Measurements from ENCODE around the gene AHCTF1. TPM values are rescaled to one million over a fixed set of nuclear protein-coding genes. Genes with fewer than 3 reads are reported as not detected.
"Not testable (repeated sequence)": the region's sequence is repeated elsewhere in the genome, so short reads cannot be mapped to it uniquely, and the experiment has no call there.

AHCTF1 gene
- total RNA-seq, 1 donor from 2014 or later, result 40.4 TPM

DNA sequence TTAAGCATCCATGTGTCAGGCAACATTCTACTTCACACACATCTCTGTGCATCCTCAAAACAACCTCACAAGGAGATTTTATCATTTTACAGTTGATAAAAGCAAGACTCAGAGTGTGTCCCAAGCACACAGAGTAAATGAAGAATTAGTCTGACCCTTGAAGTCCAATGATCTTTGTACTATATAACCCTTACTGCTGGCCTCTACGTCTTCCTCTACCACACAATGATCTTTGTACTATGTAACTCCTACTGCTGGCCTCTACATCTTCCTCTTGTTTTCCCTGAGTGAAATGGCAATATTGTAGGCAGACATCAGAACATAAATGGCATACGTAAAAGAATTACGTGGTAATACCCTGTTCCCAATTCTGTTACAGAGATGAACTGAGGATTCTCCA lies 55.3 kb downstream of the AHCTF1 start:
- peaks cover 20% of the 10 kb centered on the region for H3K36me3 Mint-ChIP-seq (ENCODE audit: low read depth)
- no peak overlapping the region for H3K4me3 Mint-ChIP-seq
- no peaks in the 10 kb centered on the region for H3K9me3 Mint-ChIP-seq
- no peaks in the 10 kb centered on the region for H3K27me3 Mint-ChIP-seq (ENCODE audit: low read depth)
- H3K4me1 Mint-ChIP-seq, result no peaks in the 10 kb centered on the region
- H3K27ac Mint-ChIP-seq (ENCODE audit: unreplicated experiment), result no peak overlapping the region
- TF ChIP-seq, protein P1, sequence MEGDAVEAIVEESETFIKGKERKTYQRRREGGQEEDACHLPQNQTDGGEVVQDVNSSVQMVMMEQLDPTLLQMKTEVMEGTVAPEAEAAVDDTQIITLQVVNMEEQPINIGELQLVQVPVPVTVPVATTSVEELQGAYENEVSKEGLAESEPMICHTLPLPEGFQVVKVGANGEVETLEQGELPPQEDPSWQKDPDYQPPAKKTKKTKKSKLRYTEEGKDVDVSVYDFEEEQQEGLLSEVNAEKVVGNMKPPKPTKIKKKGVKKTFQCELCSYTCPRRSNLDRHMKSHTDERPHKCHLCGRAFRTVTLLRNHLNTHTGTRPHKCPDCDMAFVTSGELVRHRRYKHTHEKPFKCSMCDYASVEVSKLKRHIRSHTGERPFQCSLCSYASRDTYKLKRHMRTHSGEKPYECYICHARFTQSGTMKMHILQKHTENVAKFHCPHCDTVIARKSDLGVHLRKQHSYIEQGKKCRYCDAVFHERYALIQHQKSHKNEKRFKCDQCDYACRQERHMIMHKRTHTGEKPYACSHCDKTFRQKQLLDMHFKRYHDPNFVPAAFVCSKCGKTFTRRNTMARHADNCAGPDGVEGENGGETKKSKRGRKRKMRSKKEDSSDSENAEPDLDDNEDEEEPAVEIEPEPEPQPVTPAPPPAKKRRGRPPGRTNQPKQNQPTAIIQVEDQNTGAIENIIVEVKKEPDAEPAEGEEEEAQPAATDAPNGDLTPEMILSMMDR (conservative IDR thresholded peaks at IDR 0.05), result no peak
- DNase-seq (ENCODE audit: low read depth, low spot score), result no peak

DNA sequence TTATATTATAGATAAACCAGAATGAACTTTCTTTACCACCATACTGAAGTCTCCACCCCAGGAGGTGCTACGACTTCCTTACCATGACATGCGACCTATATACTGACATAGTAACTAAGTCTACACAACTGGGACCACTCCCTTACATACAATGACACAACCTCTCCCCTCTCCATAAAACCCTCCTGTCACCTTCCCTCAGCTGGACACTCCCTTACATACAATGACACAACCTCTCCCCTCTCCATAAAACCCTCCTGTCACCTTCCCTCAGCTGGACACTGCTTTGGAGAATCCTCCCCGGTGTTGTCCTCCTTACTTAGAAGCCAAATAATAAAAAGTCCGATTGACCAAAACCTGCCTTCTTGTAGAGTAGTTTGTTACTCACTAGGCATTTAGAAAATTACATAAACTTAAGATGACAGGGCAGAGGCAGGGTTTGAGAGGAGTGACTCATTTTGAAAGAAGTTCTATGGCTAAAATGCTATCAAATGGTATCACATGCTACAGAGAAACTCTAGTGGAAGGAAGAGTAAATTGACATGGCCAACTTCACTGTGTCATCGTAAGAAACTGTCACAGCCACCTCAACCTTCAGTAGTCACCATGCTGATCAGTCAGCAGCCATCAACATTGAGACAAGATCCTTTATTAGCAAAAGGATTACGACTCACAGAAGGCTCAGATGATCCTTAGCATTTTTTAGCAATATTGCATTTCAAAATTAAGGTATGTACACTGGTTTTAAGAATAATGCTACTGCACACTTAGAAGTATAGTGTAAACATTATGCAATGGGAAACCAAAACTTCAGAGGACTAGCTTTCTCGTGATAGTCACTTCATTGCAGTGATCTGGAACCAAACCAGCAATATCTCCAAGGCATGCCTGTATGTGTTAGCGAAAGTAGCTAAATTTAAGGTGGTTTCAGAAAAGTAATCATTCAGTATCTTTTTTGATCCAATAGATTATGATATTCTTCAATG lies 56.4 kb downstream of the AHCTF1 start:
- Mint-ChIP-seq H3K27ac (ENCODE audit: unreplicated experiment) (no peak overlapping the region), H3K4me1 (no peaks in the 10 kb centered on the region), H3K4me3 (no peak overlapping the region), H3K27me3 (ENCODE audit: low read depth) (no peaks in the 10 kb centered on the region), H3K9me3 (no peaks in the 10 kb centered on the region), H3K36me3 (ENCODE audit: low read depth) (peaks cover 20% of the 10 kb centered on the region)
- no peak for DNase-seq (ENCODE audit: low read depth, low spot score)
- TF ChIP-seq, protein P1 (conservative IDR thresholded peaks at IDR 0.05), result no peak

DNA sequence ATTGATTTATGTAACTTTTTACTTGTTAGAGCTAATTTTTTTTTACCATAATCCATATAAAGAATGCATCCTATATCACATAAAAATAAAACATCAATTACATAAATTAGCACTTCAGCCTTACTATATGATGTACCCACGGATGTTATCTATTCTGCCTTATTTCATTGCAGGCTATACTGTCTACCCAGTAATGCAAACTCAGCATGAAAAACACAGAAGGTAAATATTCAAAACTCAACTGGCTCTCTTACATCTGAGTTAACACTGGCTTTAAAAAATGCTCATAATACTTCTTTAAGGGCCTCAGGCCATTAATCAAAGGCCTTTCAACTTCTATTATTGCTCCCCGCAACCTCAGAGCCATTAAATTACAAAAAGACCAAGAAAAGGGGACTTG lies 65.8 kb downstream of the AHCTF1 start:
- H3K36me3 Mint-ChIP-seq (ENCODE audit: low read depth), result peaks cover 19% of the 10 kb centered on the region
- no peak for DNase-seq (ENCODE audit: low read depth, low spot score)
- H3K9me3 Mint-ChIP-seq, result no peaks in the 10 kb centered on the region
- no peak overlapping the region for H3K4me3 Mint-ChIP-seq
- TF ChIP-seq, protein P1 (conservative IDR thresholded peaks at IDR 0.05), result no peak
- H3K4me1 Mint-ChIP-seq, result peaks cover 30% of the 10 kb centered on the region
- no peak overlapping the region for H3K27ac Mint-ChIP-seq (ENCODE audit: unreplicated experiment)
- no peaks in the 10 kb centered on the region for H3K27me3 Mint-ChIP-seq (ENCODE audit: low read depth)

DNA sequence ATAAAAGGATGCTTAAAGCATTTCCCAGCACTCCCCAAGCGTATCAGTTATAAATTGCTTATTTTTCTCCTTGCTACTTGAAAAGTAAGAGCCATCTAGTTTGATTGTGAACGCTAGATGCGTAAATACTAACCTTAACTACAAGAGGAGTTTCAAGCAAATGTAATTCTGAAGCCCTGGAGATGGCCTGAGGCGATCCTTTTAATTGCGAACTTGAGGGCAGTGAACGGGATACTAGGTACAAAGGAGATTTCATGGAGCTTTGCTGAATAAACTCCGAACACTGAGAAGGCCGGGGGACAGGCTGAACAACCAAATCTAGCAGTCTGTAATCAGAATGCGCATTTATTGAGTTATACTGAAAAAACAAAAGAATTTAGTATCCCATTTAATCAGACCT lies 68.0 kb downstream of the AHCTF1 start:
- Mint-ChIP-seq H3K27ac (ENCODE audit: unreplicated experiment) (peak overlapping the region; percentile 31), H3K4me1 (peaks cover 30% of the 10 kb centered on the region), H3K36me3 (ENCODE audit: low read depth) (peaks cover 11% of the 10 kb centered on the region)
- not testable (repeated sequence) for DNase-seq (ENCODE audit: low read depth, low spot score); H3K4me3 Mint-ChIP-seq; H3K9me3 Mint-ChIP-seq; H3K27me3 Mint-ChIP-seq (ENCODE audit: low read depth)

DNA sequence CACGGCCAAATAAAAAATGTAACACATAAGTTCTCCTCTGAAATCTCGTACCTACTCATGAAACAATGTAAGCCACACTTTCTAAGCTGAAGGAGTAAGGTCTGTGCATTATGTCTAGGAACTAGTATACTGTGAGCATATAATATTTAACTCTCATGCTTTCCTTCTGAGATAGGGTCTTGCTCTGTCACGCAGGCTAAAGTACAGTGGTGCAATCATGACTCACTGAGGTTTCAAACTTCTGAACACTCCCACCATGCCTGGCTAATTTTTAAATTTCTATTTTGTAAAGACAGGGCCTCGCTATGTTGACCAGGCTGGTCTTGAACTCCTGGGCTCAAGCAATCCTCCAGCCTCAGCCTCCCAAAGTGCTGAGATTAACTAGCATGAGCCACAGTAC lies 71.3 kb downstream of the AHCTF1 start:
- H3K4me1 Mint-ChIP-seq, result peaks cover 19% of the 10 kb centered on the region
- peaks cover 13% of the 10 kb centered on the region for H3K36me3 Mint-ChIP-seq (ENCODE audit: low read depth)
- no peak overlapping the region for H3K27ac Mint-ChIP-seq (ENCODE audit: unreplicated experiment)
- no peaks in the 10 kb centered on the region for H3K9me3 Mint-ChIP-seq
- no peak overlapping the region for H3K4me3 Mint-ChIP-seq
- TF ChIP-seq, protein P1 (conservative IDR thresholded peaks at IDR 0.05), result no peak
- no peaks in the 10 kb centered on the region for H3K27me3 Mint-ChIP-seq (ENCODE audit: low read depth)
- DNase-seq (ENCODE audit: low read depth, low spot score), result no peak

DNA sequence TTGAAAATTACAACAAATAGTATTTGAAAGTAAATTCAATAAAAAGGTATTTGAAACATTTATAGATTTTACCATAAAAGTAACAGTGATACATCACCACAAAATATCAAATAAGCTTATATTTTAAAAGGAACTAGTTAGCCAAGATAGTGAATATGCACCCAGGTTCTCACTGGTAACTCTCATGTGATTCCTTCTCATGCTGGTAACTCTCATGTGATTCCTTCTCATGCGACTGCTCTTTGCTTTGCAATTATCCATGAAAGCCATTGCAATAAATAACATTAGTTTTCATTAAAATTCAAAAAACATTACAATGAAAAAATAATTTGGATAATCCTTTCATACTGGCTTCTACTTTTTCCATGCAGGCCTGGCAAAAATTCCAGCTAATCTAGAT lies 75.4 kb downstream of the AHCTF1 start:
- TF ChIP-seq, protein P1 (conservative IDR thresholded peaks at IDR 0.05), result no peak
- H3K36me3 Mint-ChIP-seq (ENCODE audit: low read depth), result peaks cover 20% of the 10 kb centered on the region
- no peaks in the 10 kb centered on the region for H3K27me3 Mint-ChIP-seq (ENCODE audit: low read depth)
- H3K27ac Mint-ChIP-seq (ENCODE audit: unreplicated experiment), result no peak overlapping the region
- no peak for DNase-seq (ENCODE audit: low read depth, low spot score)
- no peak overlapping the region for H3K4me3 Mint-ChIP-seq
- no peaks in the 10 kb centered on the region for H3K9me3 Mint-ChIP-seq
- no peaks in the 10 kb centered on the region for H3K4me1 Mint-ChIP-seq

DNA sequence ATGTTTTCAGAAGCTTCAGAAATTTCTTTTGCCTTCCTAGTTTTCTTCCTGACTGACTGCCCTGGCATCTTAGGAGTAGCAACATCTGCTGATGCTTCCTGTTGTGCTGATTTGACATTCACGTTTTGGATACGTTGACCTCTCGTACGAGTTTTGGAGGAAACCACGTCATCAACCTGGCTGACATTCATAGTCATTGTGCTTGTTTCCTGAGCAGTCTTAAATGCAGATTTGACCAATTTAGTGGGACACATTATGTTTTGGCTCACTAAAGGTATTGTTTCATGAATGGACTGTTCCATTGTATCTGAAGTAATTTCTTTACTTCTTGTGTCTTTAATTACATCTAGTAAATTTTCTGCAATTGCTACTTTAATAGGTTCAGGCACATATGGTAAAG lies 81.1 kb downstream of the AHCTF1 start:
- not testable (repeated sequence) for H3K9me3 Mint-ChIP-seq; H3K27me3 Mint-ChIP-seq (ENCODE audit: low read depth); H3K27ac Mint-ChIP-seq (ENCODE audit: unreplicated experiment); H3K4me3 Mint-ChIP-seq; DNase-seq (ENCODE audit: low read depth, low spot score); H3K4me1 Mint-ChIP-seq
- peaks cover 37% of the 10 kb centered on the region for H3K36me3 Mint-ChIP-seq (ENCODE audit: low read depth)

All from neural crest cell (in vitro differentiated cells).